Measurements from ENCODE around the gene ADGRF1. TPM values are rescaled to one million over a fixed set of nuclear protein-coding genes. Genes with fewer than 3 reads are reported as not detected.

ADGRF1 gene
- total RNA-seq, 4 donors from 2014 or later: 0.83 TPM; not detected in 3

- Histone ChIP-seq H3K36me3 (no peaks in the 10 kb centered on the region), H3K4me1 (no peaks in the 10 kb centered on the region), H3K27me3 (no peaks in the 10 kb centered on the region), H3K4me3 (no peak overlapping the region), H3K27ac (replicated peaks in 1 of 4) (no peak overlapping the region), H3K9me3 (no peaks in the 10 kb centered on the region)
- no peak for DNase-seq (ENCODE audit: extremely low spot score)
- intact Hi-C loops (cut with DNase I): no loop called here
- TF ChIP-seq POLR2AphosphoS5 (IDR thresholded peaks at IDR 0.05): no peak
- TF ChIP-seq CTCF (IDR thresholded peaks at IDR 0.05): no peak
- no peak for TF ChIP-seq POLR2A (IDR thresholded peaks at IDR 0.05; ENCODE audit: low read depth)
- no peak for TF ChIP-seq EP300 (IDR thresholded peaks at IDR 0.05)
These were observed 59.1 kb downstream of the ADGRF1 start for GRCh38 chr6:46983007-46983411.

- Histone ChIP-seq H3K9me3 (no peaks in the 10 kb centered on the region), H3K27ac (replicated peaks in 1 of 4) (no peak overlapping the region), H3K36me3 (no peaks in the 10 kb centered on the region), H3K27me3 (no peaks in the 10 kb centered on the region), H3K4me1 (no peaks in the 10 kb centered on the region), H3K4me3 (no peak overlapping the region)
- 90% methylated on average over 4 of the region's 4 CpGs for WGBS
- intact Hi-C loops (cut with DNase I): no loop called here
- no peak for TF ChIP-seq EP300 (IDR thresholded peaks at IDR 0.05)
- no peak for TF ChIP-seq POLR2A (IDR thresholded peaks at IDR 0.05; ENCODE audit: low read depth)
- TF ChIP-seq CTCF (IDR thresholded peaks at IDR 0.05): no peak
- no peak for TF ChIP-seq POLR2AphosphoS5 (IDR thresholded peaks at IDR 0.05)
- DNase-seq (ENCODE audit: extremely low spot score): no peak
These were observed 62.9 kb downstream of the ADGRF1 start for GRCh38 chr6:46979206-46979605.

- H3K36me3 ChIP-seq: no peaks in the 10 kb centered on the region
- H3K4me1 ChIP-seq: no peaks in the 10 kb centered on the region
- 93% methylated on average over 1 of the region's 1 CpG for WGBS
- TF ChIP-seq POLR2A (IDR thresholded peaks at IDR 0.05; ENCODE audit: low read depth): no peak
- no peak for TF ChIP-seq EP300 (IDR thresholded peaks at IDR 0.05)
- no peak for TF ChIP-seq CTCF (IDR thresholded peaks at IDR 0.05)
- TF ChIP-seq POLR2AphosphoS5 (IDR thresholded peaks at IDR 0.05): no peak
- H3K4me3 ChIP-seq: no peak overlapping the region
- no peaks in the 10 kb centered on the region for H3K9me3 ChIP-seq
- no peaks in the 10 kb centered on the region for H3K27me3 ChIP-seq
- intact Hi-C loops (cut with DNase I): no loop called here
- no peak for DNase-seq (ENCODE audit: extremely low spot score)
- H3K27ac ChIP-seq (replicated peaks in 1 of 4): no peak overlapping the region
These were observed 67.3 kb downstream of the ADGRF1 start for GRCh38 chr6:46974786-46975185.

- Histone ChIP-seq H3K9me3 (no peaks in the 10 kb centered on the region), H3K27ac (replicated peaks in 1 of 4) (no peak overlapping the region), H3K4me3 (no peak overlapping the region), H3K4me1 (no peaks in the 10 kb centered on the region), H3K36me3 (no peaks in the 10 kb centered on the region), H3K27me3 (no peaks in the 10 kb centered on the region)
- 64% methylated on average over 2 of the region's 2 CpGs for WGBS
- no peak for DNase-seq (ENCODE audit: extremely low spot score)
- intact Hi-C loops (cut with DNase I): no loop called here
- TF ChIP-seq EP300 (IDR thresholded peaks at IDR 0.05) (no peak), POLR2A (IDR thresholded peaks at IDR 0.05; ENCODE audit: low read depth) (no peak)
These were observed 69.1 kb downstream of the ADGRF1 start for GRCh38 chr6:46973029-46973428.

- Histone ChIP-seq H3K4me1 (no peaks in the 10 kb centered on the region), H3K9me3 (no peaks in the 10 kb centered on the region), H3K27me3 (no peaks in the 10 kb centered on the region), H3K27ac (replicated peaks in 1 of 4) (no peak overlapping the region), H3K36me3 (no peaks in the 10 kb centered on the region), H3K4me3 (no peak overlapping the region)
- WGBS: 27% methylated on average over 1 of the region's 1 CpG
- intact Hi-C loops (cut with DNase I): no loop called here
- DNase-seq (ENCODE audit: extremely low spot score): no peak
- TF ChIP-seq POLR2A (IDR thresholded peaks at IDR 0.05; ENCODE audit: low read depth) (no peak), CTCF (IDR thresholded peaks at IDR 0.05) (no peak), EP300 (IDR thresholded peaks at IDR 0.05) (no peak), POLR2AphosphoS5 (IDR thresholded peaks at IDR 0.05) (no peak)
These were observed 69.6 kb downstream of the ADGRF1 start for GRCh38 chr6:46972531-46972930.

Data from esophagus muscularis mucosa (tissue), 4 donors.